Measurements from ENCODE around the gene NEB.
"Not testable (repeated sequence)": the region's sequence is repeated elsewhere in the genome, so short reads cannot be mapped to it uniquely, and the experiment has no call there.

GRCh38 chr2:151601803-151602202, 132.5 kb downstream of the NEB start:
- not testable (repeated sequence) for TF ChIP-seq RAD21 (CRISPR knock-in tag; IDR thresholded peaks at IDR 0.05); GABPA (IDR thresholded peaks at IDR 0.05; ENCODE audit: low read depth, low read length); GABPA (CRISPR knock-in tag; IDR thresholded peaks at IDR 0.05; ENCODE audit: low read depth); PRDM10 (CRISPR knock-in tag; IDR thresholded peaks at IDR 0.05; ENCODE audit: low read depth); ZFP36L2 (CRISPR knock-in tag; IDR thresholded peaks at IDR 0.05); ZNF3 (CRISPR knock-in tag; IDR thresholded peaks at IDR 0.05); CTCF (CRISPR knock-in tag; IDR thresholded peaks at IDR 0.05); ZFAT (CRISPR knock-in tag; conservative IDR thresholded peaks at IDR 0.05); RNF219 (CRISPR knock-in tag; IDR thresholded peaks at IDR 0.05); ELF1 (CRISPR knock-in tag; IDR thresholded peaks at IDR 0.05); POLR2A (IDR thresholded peaks at IDR 0.05; ENCODE audit: insufficient read depth in 1 of 2, low read depth in 2 of 2, low read length in 2 of 2); HNRNPL (IDR thresholded peaks at IDR 0.05; ENCODE audit: low read depth, low read length); FOXJ3 (CRISPR knock-in tag; IDR thresholded peaks at IDR 0.05; ENCODE audit: borderline replicate concordance)
